Mammary epithelial cell (primary cell): ENCODE data around the gene MICAL3.
"Not testable (repeated sequence)": the region's sequence is repeated elsewhere in the genome, so short reads cannot be mapped to it uniquely, and the experiment has no call there.

Source experiments
- EZH2 ChIP-seq: IDR thresholded peaks from 2 replicates; pipeline ENCODE4 v1.6.1; 2012; ENCODE audit warnings: low read length, inconsistent platforms, borderline replicate concordance
- TF ChIP-seq, protein P1 (sequence below), 2 donors: IDR thresholded peaks in 1 of 2; conservative IDR thresholded peaks in 1 of 2; 2 replicates each; pipeline ENCODE4 v1.5.1; 2011 to 2012; ENCODE audit warnings: inconsistent platforms in 2 of 2, low read length in 2 of 2, mild to moderate bottlenecking in 2 of 2, control low read depth in 1 of 2, low read depth in 1 of 2; ENCODE audit not compliant: insufficient read depth in 1 of 2; ENCODE audit errors: extremely low read depth in 1 of 2

GRCh38 chr22:18053216-18053946, 29.0 kb upstream of the MICAL3 start:
- TF ChIP-seq, protein P1, sequence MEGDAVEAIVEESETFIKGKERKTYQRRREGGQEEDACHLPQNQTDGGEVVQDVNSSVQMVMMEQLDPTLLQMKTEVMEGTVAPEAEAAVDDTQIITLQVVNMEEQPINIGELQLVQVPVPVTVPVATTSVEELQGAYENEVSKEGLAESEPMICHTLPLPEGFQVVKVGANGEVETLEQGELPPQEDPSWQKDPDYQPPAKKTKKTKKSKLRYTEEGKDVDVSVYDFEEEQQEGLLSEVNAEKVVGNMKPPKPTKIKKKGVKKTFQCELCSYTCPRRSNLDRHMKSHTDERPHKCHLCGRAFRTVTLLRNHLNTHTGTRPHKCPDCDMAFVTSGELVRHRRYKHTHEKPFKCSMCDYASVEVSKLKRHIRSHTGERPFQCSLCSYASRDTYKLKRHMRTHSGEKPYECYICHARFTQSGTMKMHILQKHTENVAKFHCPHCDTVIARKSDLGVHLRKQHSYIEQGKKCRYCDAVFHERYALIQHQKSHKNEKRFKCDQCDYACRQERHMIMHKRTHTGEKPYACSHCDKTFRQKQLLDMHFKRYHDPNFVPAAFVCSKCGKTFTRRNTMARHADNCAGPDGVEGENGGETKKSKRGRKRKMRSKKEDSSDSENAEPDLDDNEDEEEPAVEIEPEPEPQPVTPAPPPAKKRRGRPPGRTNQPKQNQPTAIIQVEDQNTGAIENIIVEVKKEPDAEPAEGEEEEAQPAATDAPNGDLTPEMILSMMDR (conservative IDR thresholded peaks at IDR 0.05 in 1 of 2, IDR thresholded peaks at IDR 0.05 in 1 of 2; ENCODE audit: extremely low read depth in 1 of 2, insufficient read depth in 1 of 2, low read depth in 1 of 2, low read length in 2 of 2): not testable (repeated sequence)
- TF ChIP-seq EZH2: not testable (repeated sequence)
